Measurements from ENCODE around the gene ZBTB26. TPM values are rescaled to one million over a fixed set of nuclear protein-coding genes. Genes with fewer than 3 reads are reported as not detected.

ZBTB26 gene
- total RNA-seq, 1 donor from 2014 or later, result 6.5 TPM

- TF ChIP-seq CTCF (IDR thresholded peaks at IDR 0.05; ENCODE audit: insufficient read depth, low read length, poor library complexity, severe bottlenecking), result no peak
- DNase-seq (ENCODE audit: low read depth), result no peak
These were observed 23.0 kb upstream of the ZBTB26 start for GRCh38 chr9:122954253-122954691.

GRCh38 chr9:122951056-122951455 lies 19.7 kb upstream of the ZBTB26 start:
- Histone ChIP-seq H3K27me3 (ENCODE audit: control insufficient read depth, insufficient read depth, low read length) (no peaks in the 10 kb centered on the region), H3K4me3 (ENCODE audit: low read depth, low read length) (no peak overlapping the region), H3K36me3 (ENCODE audit: control insufficient read depth, insufficient read depth, low read length) (no peaks in the 10 kb centered on the region)
- TF ChIP-seq CTCF (IDR thresholded peaks at IDR 0.05; ENCODE audit: insufficient read depth, low read length, poor library complexity, severe bottlenecking), result no peak
- DNase-seq (ENCODE audit: low read depth), result no peak

More at GRCh38 chr9:122954253-122954691, 23.0 kb upstream of the ZBTB26 start:
- H3K4me3 ChIP-seq (ENCODE audit: low read depth, low read length), result no peak overlapping the region
- H3K36me3 ChIP-seq (ENCODE audit: control insufficient read depth, insufficient read depth, low read length), result no peaks in the 10 kb centered on the region
- no peaks in the 10 kb centered on the region for H3K27me3 ChIP-seq (ENCODE audit: control insufficient read depth, insufficient read depth, low read length)

GRCh38 chr9:122950263-122950662 lies 19.0 kb upstream of the ZBTB26 start:
- H3K27me3 ChIP-seq (ENCODE audit: control insufficient read depth, insufficient read depth, low read length), result no peaks in the 10 kb centered on the region
- no peak for TF ChIP-seq CTCF (IDR thresholded peaks at IDR 0.05; ENCODE audit: insufficient read depth, low read length, poor library complexity, severe bottlenecking)
- H3K36me3 ChIP-seq (ENCODE audit: control insufficient read depth, insufficient read depth, low read length), result no peaks in the 10 kb centered on the region
- H3K4me3 ChIP-seq (ENCODE audit: low read depth, low read length), result no peak overlapping the region
- DNase-seq (ENCODE audit: low read depth), result no peak

- Histone ChIP-seq H3K4me3 (ENCODE audit: low read depth, low read length) (no peak overlapping the region), H3K36me3 (ENCODE audit: control insufficient read depth, insufficient read depth, low read length) (no peaks in the 10 kb centered on the region), H3K27me3 (ENCODE audit: control insufficient read depth, insufficient read depth, low read length) (no peaks in the 10 kb centered on the region)
- DNase-seq (ENCODE audit: low read depth), result no peak
- no peak for TF ChIP-seq CTCF (IDR thresholded peaks at IDR 0.05; ENCODE audit: insufficient read depth, low read length, poor library complexity, severe bottlenecking)
These were observed 18.4 kb upstream of the ZBTB26 start for GRCh38 chr9:122949696-122950095.

GRCh38 chr9:122948313-122948712 lies 17.0 kb upstream of the ZBTB26 start:
- DNase-seq (ENCODE audit: low read depth), result no peak
- Histone ChIP-seq H3K36me3 (ENCODE audit: control insufficient read depth, insufficient read depth, low read length) (no peaks in the 10 kb centered on the region), H3K27me3 (ENCODE audit: control insufficient read depth, insufficient read depth, low read length) (no peaks in the 10 kb centered on the region), H3K4me3 (ENCODE audit: low read depth, low read length) (no peak overlapping the region)
- no peak for TF ChIP-seq CTCF (IDR thresholded peaks at IDR 0.05; ENCODE audit: insufficient read depth, low read length, poor library complexity, severe bottlenecking)

GRCh38 chr9:122946461-122947005 lies 15.2 kb upstream of the ZBTB26 start:
- no peak for DNase-seq (ENCODE audit: low read depth)
- Histone ChIP-seq H3K36me3 (ENCODE audit: control insufficient read depth, insufficient read depth, low read length) (no peaks in the 10 kb centered on the region), H3K27me3 (ENCODE audit: control insufficient read depth, insufficient read depth, low read length) (no peaks in the 10 kb centered on the region), H3K4me3 (ENCODE audit: low read depth, low read length) (no peak overlapping the region)
- no peak for TF ChIP-seq CTCF (IDR thresholded peaks at IDR 0.05; ENCODE audit: insufficient read depth, low read length, poor library complexity, severe bottlenecking)
